Natural killer cell (primary cell): ENCODE results near the gene BATF. TPM values are rescaled to one million over a fixed set of nuclear protein-coding genes. Genes with fewer than 3 reads are reported as not detected.

Experiments
- ATAC-seq, 3 donors: fragments of 150-1000 bp in 2 of 3; fragments of 200-7000 bp in 1 of 3; cut with Tn5 transposase; 1 replicate in 1 of 3; 2 replicates in 2 of 3; pipeline ENCODE4 v1.10.0; 2021; ENCODE audit warnings: mild to moderate bottlenecking in 2 of 3, moderate library complexity in 2 of 3
- DNase-seq, 2 donors: peaks; one replicate each; pipeline versions ENCODE4 v3.0.0 to v3.0.0-alpha.2; 2013 to 2021; ENCODE audit warnings: mixed read lengths in 1 of 2
- H3K27ac ChIP-seq: one replicate; pipeline ENCODE4 v1.5.1; 2013; ENCODE audit warnings: mild to moderate bottlenecking, low read length
- H3K27me3 ChIP-seq: one replicate; pipeline ENCODE4 v1.6.1; 2013; ENCODE audit warnings: low read length; ENCODE audit not compliant: control insufficient read depth, insufficient read depth
- H3K36me3 ChIP-seq: one replicate; pipeline ENCODE4 v1.6.1; 2013; ENCODE audit warnings: low read length; ENCODE audit not compliant: control insufficient read depth, insufficient read depth
- H3K4me1 ChIP-seq: one replicate; pipeline ENCODE4 v1.6.1; 2013; ENCODE audit warnings: low read length; ENCODE audit not compliant: control insufficient read depth, insufficient read depth
- H3K4me3 ChIP-seq: one replicate; pipeline ENCODE4 v1.5.1; 2013; ENCODE audit warnings: low read length
- H3K9me3 ChIP-seq: one replicate; pipeline ENCODE4 v1.6.1; 2013; ENCODE audit warnings: low read length; ENCODE audit not compliant: control insufficient read depth, insufficient read depth
- H3K27ac Mint-ChIP-seq, 2 donors: one replicate each; pipeline ENCODE4 v1.8.0; 2022; ENCODE audit warnings: mild to moderate bottlenecking in 2 of 2, mixed read lengths in 2 of 2, moderate library complexity in 1 of 2
- H3K27me3 Mint-ChIP-seq, 2 donors: one replicate each; pipeline ENCODE4 v1.8.0; 2022; ENCODE audit warnings: low read depth in 2 of 2, mixed read lengths in 2 of 2
- H3K36me3 Mint-ChIP-seq: one replicate; pipeline ENCODE4 v1.8.0; 2022; ENCODE audit warnings: mixed read lengths
- H3K4me1 Mint-ChIP-seq, 2 donors: one replicate each; pipeline ENCODE4 v1.8.0; 2022; ENCODE audit warnings: mixed read lengths in 2 of 2
- H3K4me3 Mint-ChIP-seq: one replicate; pipeline ENCODE4 v1.8.0; 2022; ENCODE audit warnings: mild to moderate bottlenecking, moderate library complexity, mixed read lengths
- H3K9me3 Mint-ChIP-seq, 2 donors: one replicate each; pipeline ENCODE4 v1.8.0; 2022; ENCODE audit warnings: mixed read lengths in 2 of 2
- WGBS: methylation state at CpG from one replicate; pipeline ENCODE4 v1.1.7; 2013; ENCODE audit warnings: missing lambda C conversion rate; ENCODE audit not compliant: insufficient coverage; 5-methylcytosine and 5-hydroxymethylcytosine counted together
- intact Hi-C: fragments of 100-400 bp; cut with micrococcal nuclease; formaldehyde crosslinking; loops from one replicate; pipeline ENCODE4 v1.14.2; 2022
- total RNA-seq, 4 donors: library from RNA; stranded (reverse); fragments of 120-200 nt in 1 of 4; gene quantifications; one replicate each; pipeline versions ENCODE4 v1.2.3 to v1.2.4, GENCODE V29; 2013 to 2022
- TF ChIP-seq, protein P1 (sequence below): fragments of 200-600 bp; IDR thresholded peaks from one replicate; pipeline ENCODE4 v1.8.0; 2022; ENCODE audit warnings: antibody characterized with exemption

BATF gene
- total RNA-seq, 3 donors from 2014 or later (not counting 1 experiment from before 2014, with no cell fraction given), result 12.6 to 32.5 (median 21.4) TPM

GRCh38 chr14:75591987-75592575, 69.8 kb downstream of the BATF start:
- Mint-ChIP-seq H3K9me3 (no peaks in the 10 kb centered on the region), H3K27ac (no peak overlapping the region), H3K4me3 (no peak overlapping the region), H3K36me3 (no peaks in the 10 kb centered on the region), H3K4me1 (no peaks in the 10 kb centered on the region), H3K27me3 (no peaks in the 10 kb centered on the region)
- Histone ChIP-seq H3K36me3 (no peaks in the 10 kb centered on the region), H3K27me3 (no peaks in the 10 kb centered on the region), H3K4me3 (no peak overlapping the region), H3K9me3 (no peaks in the 10 kb centered on the region), H3K27ac (no peak overlapping the region), H3K4me1 (no peaks in the 10 kb centered on the region)
- TF ChIP-seq, protein P1, sequence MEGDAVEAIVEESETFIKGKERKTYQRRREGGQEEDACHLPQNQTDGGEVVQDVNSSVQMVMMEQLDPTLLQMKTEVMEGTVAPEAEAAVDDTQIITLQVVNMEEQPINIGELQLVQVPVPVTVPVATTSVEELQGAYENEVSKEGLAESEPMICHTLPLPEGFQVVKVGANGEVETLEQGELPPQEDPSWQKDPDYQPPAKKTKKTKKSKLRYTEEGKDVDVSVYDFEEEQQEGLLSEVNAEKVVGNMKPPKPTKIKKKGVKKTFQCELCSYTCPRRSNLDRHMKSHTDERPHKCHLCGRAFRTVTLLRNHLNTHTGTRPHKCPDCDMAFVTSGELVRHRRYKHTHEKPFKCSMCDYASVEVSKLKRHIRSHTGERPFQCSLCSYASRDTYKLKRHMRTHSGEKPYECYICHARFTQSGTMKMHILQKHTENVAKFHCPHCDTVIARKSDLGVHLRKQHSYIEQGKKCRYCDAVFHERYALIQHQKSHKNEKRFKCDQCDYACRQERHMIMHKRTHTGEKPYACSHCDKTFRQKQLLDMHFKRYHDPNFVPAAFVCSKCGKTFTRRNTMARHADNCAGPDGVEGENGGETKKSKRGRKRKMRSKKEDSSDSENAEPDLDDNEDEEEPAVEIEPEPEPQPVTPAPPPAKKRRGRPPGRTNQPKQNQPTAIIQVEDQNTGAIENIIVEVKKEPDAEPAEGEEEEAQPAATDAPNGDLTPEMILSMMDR, result no peak
- DNase-seq (no peak), ATAC-seq (no peak)
- intact Hi-C loops, result no loop called here

GRCh38 chr14:75595226-75595625, 73.0 kb downstream of the BATF start:
- H3K27ac Mint-ChIP-seq, result no peak overlapping the region
- ATAC-seq (no peak), DNase-seq (no peak)
- no peak overlapping the region for H3K4me3 ChIP-seq
- intact Hi-C loops, result no loop called here
- no peaks in the 10 kb centered on the region for H3K9me3 Mint-ChIP-seq
- no peak overlapping the region for H3K4me3 Mint-ChIP-seq
- H3K36me3 ChIP-seq, result no peaks in the 10 kb centered on the region
- no peaks in the 10 kb centered on the region for H3K4me1 ChIP-seq
- H3K36me3 Mint-ChIP-seq, result no peaks in the 10 kb centered on the region
- WGBS, result 100% methylated on average over 3 of the region's 3 CpGs
- H3K27me3 Mint-ChIP-seq, result no peaks in the 10 kb centered on the region
- H3K27me3 ChIP-seq, result no peaks in the 10 kb centered on the region
- TF ChIP-seq, protein P1, result no peak
- H3K27ac ChIP-seq, result no peak overlapping the region
- H3K4me1 Mint-ChIP-seq, result no peaks in the 10 kb centered on the region
- no peaks in the 10 kb centered on the region for H3K9me3 ChIP-seq

Other genes with a start within 250 kb of the BATF start
- gene FOS, start 243.6 kb upstream of the BATF start, total RNA-seq, result 1,000 to 10,000 TPM; 2,527 to 3,257 (median 3,104) TPM
- gene JDP2, start 94.4 kb upstream of the BATF start, total RNA-seq, result 10 to 100 TPM in 1 of 3 donors, 1 to 10 TPM in 2; 1.9 to 10.5 (median 3.2) TPM
- gene FLVCR2, start 56.2 kb downstream of the BATF start, total RNA-seq, result 1 to 10 TPM; 1.4 to 4.8 (median 2.1) TPM
- 10 to 100 TPM; 10.5 to 11.1 (median 10.9) TPM for gene ERG28, start 138.4 kb downstream of the BATF start, total RNA-seq
- gene TTLL5, start 138.8 kb downstream of the BATF start, total RNA-seq, result 10 to 100 TPM; 27.1 to 34.3 (median 32.5) TPM